Kidney glomerular epithelial cell (primary cell): ENCODE measurements around the gene FLNB.

ENCODE experiments used
- DNase-seq: peaks from one replicate; lab custom pipeline; 2025; lab: John Stamatoyannopoulos, UW

FLNB gene

GRCh38 chr3:58164906-58165821 is 156.9 kb downstream of the FLNB start:
- peak; percentile 76 for DNase-seq

- peak; percentile 64 for DNase-seq
Observed at GRCh38 chr3:58167431-58168351, 159.5 kb downstream of the FLNB start.

GRCh38 chr3:58168498-58168897 is 160.3 kb downstream of the FLNB start:
- no peak for DNase-seq

GRCh38 chr3:58169371-58169770 is 161.1 kb downstream of the FLNB start:
- no peak for DNase-seq

GRCh38 chr3:58170376-58170775 is 162.2 kb downstream of the FLNB start:
- DNase-seq = no peak

- DNase-seq = no peak
Observed at GRCh38 chr3:58171126-58171525, 162.9 kb downstream of the FLNB start.

- no peak for DNase-seq
Observed at GRCh38 chr3:58173029-58173668, 164.9 kb downstream of the FLNB start.

GRCh38 chr3:58173669-58174398 is 165.6 kb downstream of the FLNB start:
- DNase-seq = no peak

- no peak for DNase-seq
Observed at GRCh38 chr3:58175187-58175436, 166.9 kb downstream of the FLNB start.

GRCh38 chr3:58175437-58176184 is 167.4 kb downstream of the FLNB start:
- DNase-seq = no peak

- no peak for DNase-seq
Observed at GRCh38 chr3:58176185-58176530, 167.9 kb downstream of the FLNB start.

GRCh38 chr3:58176827-58177489 is 168.7 kb downstream of the FLNB start:
- DNase-seq = no peak

- peak; percentile 47 for DNase-seq
Observed at GRCh38 chr3:58177747-58178527, 169.7 kb downstream of the FLNB start.

- no peak for DNase-seq
Observed at GRCh38 chr3:58178528-58179234, 170.5 kb downstream of the FLNB start.

- DNase-seq = no peak
Observed at GRCh38 chr3:58179235-58180098, 171.2 kb downstream of the FLNB start.

GRCh38 chr3:58180099-58180880 is 172.1 kb downstream of the FLNB start:
- DNase-seq = no peak

GRCh38 chr3:58180940-58181587 is 172.8 kb downstream of the FLNB start:
- peak; percentile 25 for DNase-seq
